22Rv1 (cell line): ENCODE measurements around the gene TBX21.

ENCODE experiments used
- H3K27ac ChIP-seq: fragments of 450-650 bp; 2 replicates; pipeline ENCODE4 v1.5.1; 2017
- CTCF ChIP-seq: fragments of 450-650 bp; IDR thresholded peaks from 2 replicates; pipeline ENCODE4 v1.5.1; 2017; ENCODE audit warnings: mild to moderate bottlenecking
- ZFX ChIP-seq: fragments of 450-650 bp; IDR thresholded peaks from 2 replicates; pipeline ENCODE4 v1.6.1; 2017; ENCODE audit warnings: antibody characterized with exemption, borderline replicate concordance

The TBX21 gene

GRCh38 chr17:47733047-47733673 is at the start of gene TBX21:
Gene TBX21 (plus strand): TSS chr17:47733236. CDS start chr17:47733455, 219 bp downstream.
- TF ChIP-seq CTCF (peak; percentile 70), ZFX (no peak)
- H3K27ac ChIP-seq = no peak within 1 kb of the TSS

- peak overlapping the region; percentile 30 for H3K27ac ChIP-seq
Measured at GRCh38 chr17:47684025-47684424, 49.0 kb upstream of the TBX21 start.

GRCh38 chr17:47684535-47685193 is 48.4 kb upstream of the TBX21 start:
- TF ChIP-seq CTCF (no peak), ZFX (no peak)
- peak overlapping the region; percentile 30; the same call in 1 of the 2 replicates for H3K27ac ChIP-seq

More at GRCh38 chr17:47684025-47684424, 49.0 kb upstream of the TBX21 start:
- TF ChIP-seq ZFX (no peak), CTCF (no peak)

- no peak for TF ChIP-seq ZFX
- no peak for TF ChIP-seq CTCF
- peak overlapping the region; percentile 52 for H3K27ac ChIP-seq
Measured at GRCh38 chr17:47685556-47686275, 47.3 kb upstream of the TBX21 start.

GRCh38 chr17:47686276-47686635 is 46.8 kb upstream of the TBX21 start:
- peak overlapping the region; percentile 52 for H3K27ac ChIP-seq

GRCh38 chr17:47686664-47687327 is 46.2 kb upstream of the TBX21 start:
- peak overlapping the region; percentile 52 for H3K27ac ChIP-seq
- TF ChIP-seq CTCF = no peak
- no peak for TF ChIP-seq ZFX

More at GRCh38 chr17:47686276-47686635, 46.8 kb upstream of the TBX21 start:
- no peak for TF ChIP-seq ZFX
- TF ChIP-seq CTCF = no peak
